ENCODE data around the gene CHMP6.
A peak's percentile ranks its signal among the peaks of the same experiment; 100 is the strongest.

Gene CHMP6

GRCh38 chr17:81032641-81033480 is 41.2 kb downstream of the CHMP6 start:
- DNase-seq: no peak

- DNase-seq: no peak
Measured at GRCh38 chr17:81033535-81034167, 42.0 kb downstream of the CHMP6 start.

DNA sequence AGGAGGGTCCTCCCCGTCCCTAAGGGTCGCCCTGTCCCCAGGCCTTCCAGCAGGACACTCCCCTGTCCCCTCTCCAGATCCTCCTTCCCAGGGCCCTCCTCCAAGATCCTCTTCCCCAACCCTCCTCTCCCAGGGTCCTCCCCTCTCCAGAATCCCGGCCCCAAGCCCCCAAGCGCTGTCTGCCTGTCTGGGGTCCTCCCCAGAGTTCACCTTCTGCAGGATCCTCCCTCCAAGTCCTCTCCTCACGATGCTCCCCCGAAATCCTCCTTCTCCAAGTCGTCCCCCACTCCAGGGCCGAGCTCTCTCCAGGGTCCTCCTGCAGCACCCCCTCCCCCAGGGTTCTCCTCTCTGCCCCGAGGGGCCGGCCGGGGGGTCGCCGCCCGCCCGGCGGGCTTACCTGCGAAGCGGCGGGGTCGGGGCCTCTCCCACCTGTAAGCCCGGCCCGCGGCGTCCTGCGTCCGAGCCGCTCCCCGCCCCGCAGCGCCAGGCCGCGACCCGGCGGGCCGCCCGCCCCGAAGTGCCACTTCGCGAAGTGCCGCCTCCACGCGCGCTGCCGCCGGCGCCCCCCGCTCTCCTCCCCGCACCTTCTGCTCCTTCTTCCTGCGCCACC is 42.6 kb downstream of the CHMP6 start:
- no peak for DNase-seq

DNA sequence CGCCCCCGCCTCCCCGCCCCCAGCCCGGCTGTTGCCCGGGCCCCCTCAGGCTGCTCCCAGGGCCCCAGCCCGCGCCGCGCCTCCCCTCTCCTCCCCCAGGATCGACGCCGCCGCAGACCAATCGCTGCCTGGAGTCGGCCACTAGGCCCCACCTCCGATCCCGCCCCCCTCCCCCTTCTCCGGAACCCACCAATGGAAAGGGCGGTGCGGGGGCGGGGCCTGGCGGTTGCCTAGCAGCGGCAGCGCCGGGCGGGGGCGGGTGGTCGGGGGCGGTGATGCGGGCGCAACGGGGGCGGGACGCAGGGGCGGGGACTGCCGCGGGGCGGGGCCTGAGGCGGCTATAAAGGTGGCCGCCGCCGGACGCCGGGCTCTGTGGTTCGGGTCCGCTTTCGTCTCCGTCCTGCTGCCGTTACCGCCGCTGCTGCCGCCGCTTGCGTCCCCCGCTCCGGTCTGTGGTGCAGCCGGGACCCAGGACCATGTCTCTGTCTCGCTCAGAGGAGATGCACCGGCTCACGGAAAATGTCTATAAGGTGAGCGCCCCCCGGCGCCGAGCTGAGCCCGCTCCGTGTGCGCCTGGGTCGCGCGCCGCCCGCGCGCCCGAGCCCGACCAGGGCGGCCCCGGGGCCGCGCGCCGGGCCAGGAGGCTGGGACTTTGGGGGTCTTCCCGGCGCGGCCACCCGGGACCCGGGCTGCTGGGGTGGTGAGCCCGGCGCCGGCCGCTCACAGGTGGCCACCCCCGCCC is 43.3 kb downstream of the CHMP6 start, which contains the start of gene BAIAP2:
Gene BAIAP2 (plus strand): TSS at position 373 of the 742 bp plus-strand sequence. CDS start 104 bp downstream, at position 477.
- DNase-seq: peak; percentile 31

DNA sequence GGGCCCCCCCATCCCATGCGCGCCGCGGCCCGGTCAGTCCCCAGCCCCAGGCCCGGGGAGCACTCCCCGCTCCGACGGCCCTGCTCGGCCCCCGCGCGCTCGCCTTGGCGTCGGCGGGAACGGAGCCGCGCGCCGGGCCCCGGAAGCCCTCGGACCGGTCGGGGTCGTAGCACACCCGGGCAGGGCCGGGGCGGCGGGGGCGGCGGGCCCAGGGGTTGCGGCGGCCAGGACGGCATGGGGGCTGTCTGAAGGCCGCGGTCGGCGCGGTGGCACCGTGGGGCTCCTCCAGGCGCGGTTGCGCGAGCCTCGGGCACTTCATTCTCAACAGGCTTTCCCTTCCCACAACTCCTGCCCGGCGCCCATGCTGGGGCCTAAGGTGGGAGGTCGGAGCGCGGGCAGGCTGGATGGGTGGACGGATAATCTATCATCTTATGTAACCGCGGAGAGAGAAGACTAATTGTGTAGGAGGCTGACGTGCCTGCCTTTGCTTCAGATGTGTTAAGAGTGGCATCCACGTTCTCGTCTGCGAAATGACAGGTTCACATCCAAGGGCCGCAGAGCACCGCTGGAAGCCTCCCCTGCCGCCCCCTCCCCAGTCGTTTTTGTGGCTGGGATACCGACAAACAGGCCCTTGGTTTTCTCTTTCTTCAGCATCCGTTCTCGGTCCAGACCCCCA is 44.0 kb downstream of the CHMP6 start:
- no peak for DNase-seq

DNA sequence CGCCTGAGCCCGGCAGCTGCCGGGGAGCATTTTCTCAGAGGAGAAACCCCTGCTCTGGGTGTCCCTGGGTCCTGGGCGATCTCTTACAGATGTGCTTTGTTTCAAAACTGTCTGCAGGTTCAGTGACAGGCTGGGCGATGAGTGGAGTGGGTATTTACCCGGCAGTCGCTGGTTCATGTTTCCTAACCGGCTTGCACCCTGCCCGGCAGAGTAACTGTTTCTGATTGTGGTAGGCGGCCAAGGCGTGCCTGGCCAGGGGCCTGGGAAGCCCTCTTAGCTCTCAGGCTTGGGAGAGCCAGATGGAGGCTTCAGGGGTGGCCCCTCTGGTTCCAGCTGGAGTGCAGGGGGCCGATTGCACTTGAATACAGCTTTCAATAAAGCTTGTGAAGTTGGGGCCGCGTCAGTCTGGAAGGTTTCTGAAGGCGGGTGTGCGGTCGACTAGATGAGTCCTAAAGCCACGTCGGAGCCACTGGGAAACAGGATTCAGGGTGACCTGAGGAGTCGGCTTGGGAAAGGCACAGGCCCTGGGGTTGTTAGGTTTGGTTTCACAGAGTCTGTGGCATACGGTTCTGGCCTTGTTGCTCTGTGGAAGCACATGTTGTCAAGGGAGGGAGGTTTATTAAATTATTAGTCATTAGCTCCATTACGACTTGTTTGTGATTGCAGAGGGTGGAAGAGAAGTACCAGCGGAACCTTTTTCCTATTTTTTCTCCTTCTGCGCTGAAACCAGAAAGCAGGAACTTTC is 44.7 kb downstream of the CHMP6 start:
- DNase-seq: no peak

DNA sequence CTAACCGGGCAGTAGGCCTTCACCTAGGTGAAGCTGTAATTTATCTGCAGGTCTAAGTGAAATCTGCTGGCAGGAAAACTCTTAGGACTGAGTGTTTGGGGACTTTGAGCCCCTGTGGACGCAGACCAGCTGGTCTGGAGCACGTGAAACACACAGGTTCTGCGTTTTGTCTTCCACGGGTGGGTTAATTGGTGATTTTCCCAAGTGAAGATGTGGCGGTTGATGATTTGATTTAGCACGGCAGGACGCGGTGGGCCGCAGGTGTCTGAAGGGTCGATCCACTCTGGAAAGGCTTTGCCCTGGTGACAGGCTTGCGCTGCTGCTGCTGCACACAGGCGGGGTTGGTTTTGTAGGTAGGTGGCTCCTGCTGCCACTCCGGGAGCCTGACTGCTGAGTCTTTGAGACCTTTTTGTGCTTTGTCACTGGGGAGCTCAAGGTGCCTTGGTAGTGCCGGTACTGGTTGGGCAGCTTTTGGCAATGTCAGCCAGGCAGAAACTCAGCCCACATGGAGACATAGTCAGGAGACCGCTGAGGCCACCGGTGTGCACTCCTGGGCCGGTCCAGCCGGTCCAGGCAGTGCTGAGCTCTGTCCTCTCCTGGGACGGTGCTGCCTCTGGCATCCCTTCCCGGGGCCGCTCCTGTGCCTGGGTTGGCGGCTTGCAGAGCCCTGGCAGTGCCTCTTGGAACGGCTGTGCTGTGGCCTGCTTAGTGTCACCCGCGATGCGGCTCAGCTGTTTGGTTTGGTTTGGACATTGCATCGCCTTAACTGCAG is 45.6 kb downstream of the CHMP6 start:
- no peak for DNase-seq

- no peak for DNase-seq
Measured at GRCh38 chr17:81037798-81038733, 46.4 kb downstream of the CHMP6 start.

GRCh38 chr17:81039096-81039495 is 47.5 kb downstream of the CHMP6 start:
- no peak for DNase-seq

- DNase-seq: no peak
Measured at GRCh38 chr17:81039854-81040758, 48.5 kb downstream of the CHMP6 start.

GRCh38 chr17:81040791-81041337 is 49.2 kb downstream of the CHMP6 start:
- DNase-seq: no peak

GRCh38 chr17:81042606-81043005 is 51.0 kb downstream of the CHMP6 start:
- DNase-seq: no peak

- no peak for DNase-seq
Measured at GRCh38 chr17:81043319-81043724, 51.7 kb downstream of the CHMP6 start.

DNA sequence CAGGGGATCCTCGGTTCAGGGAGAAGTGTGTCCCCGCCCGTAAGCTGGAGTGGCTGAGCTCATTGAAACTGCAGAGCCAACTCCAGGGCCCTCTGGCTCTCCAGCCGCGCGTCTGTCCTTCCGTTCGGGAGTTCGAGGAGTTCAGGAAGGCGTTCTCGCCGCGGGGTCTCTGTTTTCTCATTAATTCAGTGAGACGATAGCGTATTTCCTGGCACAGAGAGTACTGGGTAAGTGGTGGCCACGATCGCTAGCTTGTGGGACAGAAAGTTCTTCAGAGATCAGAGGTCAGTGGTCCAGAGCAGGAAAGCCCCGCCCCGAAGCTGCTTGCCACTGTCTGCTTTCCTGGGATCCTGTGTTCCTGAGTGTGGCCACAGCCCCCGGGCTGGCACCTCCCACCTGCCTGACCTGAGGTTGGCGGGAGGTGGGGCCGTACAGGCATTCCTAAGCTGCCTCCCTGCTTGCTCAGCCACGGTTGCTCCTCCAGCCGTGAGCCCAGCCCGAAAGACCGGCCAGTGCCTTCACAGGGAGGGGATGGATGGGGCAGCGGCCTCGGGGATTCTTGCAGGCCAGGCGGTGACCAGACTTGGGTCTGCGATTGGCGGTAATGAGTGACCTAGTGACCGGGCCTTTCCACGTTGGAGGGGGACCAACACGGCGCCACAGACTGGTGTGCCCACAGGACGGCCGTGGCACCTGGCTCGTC is 52.2 kb downstream of the CHMP6 start:
- no peak for DNase-seq

DNA sequence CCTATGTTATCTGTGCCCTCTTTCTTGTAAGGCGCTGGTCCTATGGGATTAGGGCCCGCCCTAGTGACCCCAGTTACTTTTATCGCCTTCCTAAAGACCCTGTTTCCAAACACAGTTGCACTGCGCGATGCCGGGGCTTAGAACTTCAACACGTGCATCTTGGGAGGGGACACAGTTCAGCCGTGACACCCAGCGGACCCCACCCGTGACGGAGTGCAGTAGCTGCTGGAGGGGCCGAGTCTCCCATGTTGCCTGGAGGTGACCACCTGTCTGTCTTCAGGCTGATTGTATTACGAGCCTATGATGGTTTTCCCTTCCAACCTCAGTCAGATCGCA is 52.8 kb downstream of the CHMP6 start:
- no peak for DNase-seq

DNA sequence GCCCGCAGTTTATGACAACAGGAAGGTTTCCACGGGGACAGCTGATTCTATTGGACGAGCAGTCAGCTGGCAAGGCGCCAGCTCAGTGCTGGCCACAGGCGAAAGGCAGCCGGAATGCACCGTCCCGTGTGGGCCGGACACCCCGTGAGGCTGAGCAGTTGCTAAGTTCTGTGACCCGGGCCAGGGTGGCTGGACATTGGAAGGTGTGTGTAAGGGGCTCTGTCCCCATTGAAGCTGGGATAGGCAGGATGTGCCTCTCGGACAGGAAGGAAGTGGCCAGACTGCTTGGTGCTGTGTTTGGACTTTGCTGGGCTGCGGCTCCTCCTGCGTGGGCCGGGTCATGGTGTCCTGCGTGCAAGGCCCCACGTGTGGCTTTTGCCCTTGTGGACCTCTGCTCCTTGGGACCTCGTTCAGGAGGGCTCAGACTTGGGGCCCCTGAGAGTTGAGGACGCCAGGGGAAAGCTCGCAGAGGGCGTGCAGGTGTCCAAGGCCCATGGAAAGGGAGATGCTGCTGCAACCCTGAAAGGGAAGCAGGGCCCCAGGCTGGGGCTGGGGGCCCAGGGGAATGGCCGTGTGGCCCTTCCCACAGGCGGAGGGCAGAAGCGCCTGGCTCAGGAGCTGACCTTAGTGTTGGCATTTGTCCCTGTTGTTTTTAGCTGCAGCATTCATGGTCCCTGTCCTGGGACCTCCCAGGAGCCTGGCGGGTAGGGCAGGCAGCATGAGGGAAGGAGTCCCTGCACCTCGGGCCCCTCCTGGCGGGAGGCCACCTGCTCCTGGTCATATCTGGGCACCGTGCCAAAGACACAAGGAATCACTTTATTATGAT is 53.3 kb downstream of the CHMP6 start:
- peak; percentile 37 for DNase-seq

- no peak for DNase-seq
Measured at GRCh38 chr17:81045590-81046095, 54.0 kb downstream of the CHMP6 start.
